ENCODE results near the gene PLXDC2.

Gene PLXDC2

GRCh38 chr10:20084451-20084850, 268.2 kb downstream of the PLXDC2 start:
- TF ChIP-seq, protein P1, sequence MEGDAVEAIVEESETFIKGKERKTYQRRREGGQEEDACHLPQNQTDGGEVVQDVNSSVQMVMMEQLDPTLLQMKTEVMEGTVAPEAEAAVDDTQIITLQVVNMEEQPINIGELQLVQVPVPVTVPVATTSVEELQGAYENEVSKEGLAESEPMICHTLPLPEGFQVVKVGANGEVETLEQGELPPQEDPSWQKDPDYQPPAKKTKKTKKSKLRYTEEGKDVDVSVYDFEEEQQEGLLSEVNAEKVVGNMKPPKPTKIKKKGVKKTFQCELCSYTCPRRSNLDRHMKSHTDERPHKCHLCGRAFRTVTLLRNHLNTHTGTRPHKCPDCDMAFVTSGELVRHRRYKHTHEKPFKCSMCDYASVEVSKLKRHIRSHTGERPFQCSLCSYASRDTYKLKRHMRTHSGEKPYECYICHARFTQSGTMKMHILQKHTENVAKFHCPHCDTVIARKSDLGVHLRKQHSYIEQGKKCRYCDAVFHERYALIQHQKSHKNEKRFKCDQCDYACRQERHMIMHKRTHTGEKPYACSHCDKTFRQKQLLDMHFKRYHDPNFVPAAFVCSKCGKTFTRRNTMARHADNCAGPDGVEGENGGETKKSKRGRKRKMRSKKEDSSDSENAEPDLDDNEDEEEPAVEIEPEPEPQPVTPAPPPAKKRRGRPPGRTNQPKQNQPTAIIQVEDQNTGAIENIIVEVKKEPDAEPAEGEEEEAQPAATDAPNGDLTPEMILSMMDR (IDR thresholded peaks at IDR 0.05), result no peak
- Histone ChIP-seq H3K4me2 (ENCODE audit: low read length) (no peak overlapping the region), H3K79me2 (peaks cover 21% of the 10 kb centered on the region), H3K9me3 (ENCODE audit: control insufficient read depth, low read length) (no peaks in the 10 kb centered on the region), H3K27me3 (ENCODE audit: control insufficient read depth, insufficient read depth, low read length) (no peaks in the 10 kb centered on the region), H3K9ac (no peak overlapping the region), H3K36me3 (ENCODE audit: control insufficient read depth, insufficient read depth, low read length) (no peaks in the 10 kb centered on the region), H3K27ac (no peak overlapping the region), H3K4me1 (no peaks in the 10 kb centered on the region), H3K4me3 (ENCODE audit: low read depth, low read length) (no peak overlapping the region), H2AFZ (no peak overlapping the region)

GRCh38 chr10:20085115-20085514, 268.9 kb downstream of the PLXDC2 start:
- TF ChIP-seq, protein P1 (IDR thresholded peaks at IDR 0.05), result no peak
- no peaks in the 10 kb centered on the region for H3K36me3 ChIP-seq (ENCODE audit: control insufficient read depth, insufficient read depth, low read length)
- H3K27ac ChIP-seq, result no peak overlapping the region
- no peaks in the 10 kb centered on the region for H3K27me3 ChIP-seq (ENCODE audit: control insufficient read depth, insufficient read depth, low read length)
- H3K4me1 ChIP-seq, result no peaks in the 10 kb centered on the region
- H2AFZ ChIP-seq, result no peak overlapping the region
- no peak overlapping the region for H3K4me3 ChIP-seq (ENCODE audit: low read depth, low read length)
- no peak overlapping the region for H3K9ac ChIP-seq
- H3K79me2 ChIP-seq, result peaks cover 19% of the 10 kb centered on the region
- H3K4me2 ChIP-seq (ENCODE audit: low read length), result no peak overlapping the region
- H3K9me3 ChIP-seq (ENCODE audit: control insufficient read depth, low read length), result no peaks in the 10 kb centered on the region

GRCh38 chr10:20087353-20087752, 271.1 kb downstream of the PLXDC2 start:
- no peak overlapping the region for H3K9ac ChIP-seq
- no peaks in the 10 kb centered on the region for H3K36me3 ChIP-seq (ENCODE audit: control insufficient read depth, insufficient read depth, low read length)
- no peak overlapping the region for H3K4me3 ChIP-seq (ENCODE audit: low read depth, low read length)
- H3K4me2 ChIP-seq (ENCODE audit: low read length), result no peak overlapping the region
- peaks cover 6% of the 10 kb centered on the region for H3K79me2 ChIP-seq
- no peaks in the 10 kb centered on the region for H3K9me3 ChIP-seq (ENCODE audit: control insufficient read depth, low read length)
- no peaks in the 10 kb centered on the region for H3K4me1 ChIP-seq
- TF ChIP-seq, protein P1 (IDR thresholded peaks at IDR 0.05), result no peak
- no peak overlapping the region for H3K27ac ChIP-seq
- no peak overlapping the region for H2AFZ ChIP-seq
- H3K27me3 ChIP-seq (ENCODE audit: control insufficient read depth, insufficient read depth, low read length), result no peaks in the 10 kb centered on the region

GRCh38 chr10:20088061-20088701, 271.9 kb downstream of the PLXDC2 start:
- peaks cover 6% of the 10 kb centered on the region for H3K79me2 ChIP-seq
- no peaks in the 10 kb centered on the region for H3K36me3 ChIP-seq (ENCODE audit: control insufficient read depth, insufficient read depth, low read length)
- H3K4me3 ChIP-seq (ENCODE audit: low read depth, low read length), result no peak overlapping the region
- H3K4me1 ChIP-seq, result no peaks in the 10 kb centered on the region
- no peak overlapping the region for H3K27ac ChIP-seq
- H3K9me3 ChIP-seq (ENCODE audit: control insufficient read depth, low read length), result no peaks in the 10 kb centered on the region
- H3K9ac ChIP-seq, result no peak overlapping the region
- TF ChIP-seq, protein P1 (IDR thresholded peaks at IDR 0.05), result no peak
- H2AFZ ChIP-seq, result no peak overlapping the region
- H3K4me2 ChIP-seq (ENCODE audit: low read length), result no peak overlapping the region
- no peaks in the 10 kb centered on the region for H3K27me3 ChIP-seq (ENCODE audit: control insufficient read depth, insufficient read depth, low read length)

DNA sequence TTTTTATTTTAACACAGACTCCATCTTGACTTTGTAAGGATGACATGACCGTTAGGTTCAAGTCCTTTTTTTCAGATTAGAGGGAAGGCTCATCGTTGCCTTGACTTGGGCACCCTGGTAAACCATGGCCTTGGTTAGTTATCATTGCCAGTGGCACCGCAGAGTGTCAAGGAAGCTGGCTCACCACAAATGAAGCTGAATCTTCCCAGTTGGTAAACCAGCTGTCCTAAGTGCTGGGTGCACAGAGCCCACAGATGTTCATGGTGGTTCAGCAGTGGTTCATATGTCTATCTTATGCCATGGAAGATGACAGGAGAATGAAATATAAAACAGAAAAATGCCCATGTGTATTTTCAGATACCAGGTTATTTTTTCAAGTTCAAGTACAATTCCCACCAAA, 273.6 kb downstream of the PLXDC2 start:
- Histone ChIP-seq H3K4me3 (ENCODE audit: low read depth, low read length) (no peak overlapping the region), H3K36me3 (ENCODE audit: control insufficient read depth, insufficient read depth, low read length) (no peaks in the 10 kb centered on the region), H3K79me2 (peaks cover 6% of the 10 kb centered on the region)

More for the DNA sequence above, 273.6 kb downstream of the PLXDC2 start:
- Histone ChIP-seq H2AFZ (no peak overlapping the region), H3K4me1 (no peaks in the 10 kb centered on the region), H3K27me3 (ENCODE audit: control insufficient read depth, insufficient read depth, low read length) (no peaks in the 10 kb centered on the region), H3K9me3 (ENCODE audit: control insufficient read depth, low read length) (no peaks in the 10 kb centered on the region), H3K27ac (no peak overlapping the region), H3K4me2 (ENCODE audit: low read length) (no peak overlapping the region), H3K9ac (no peak overlapping the region)
- TF ChIP-seq, protein P1 (IDR thresholded peaks at IDR 0.05), result no peak

All from parathyroid adenoma (tissue), 2 donors.